ENCODE measurements around the gene OXGR1.
A peak's percentile ranks its signal among the peaks of the same experiment; 100 is the strongest.

The OXGR1 gene

GRCh38 chr13:96996886-96997285, 2.6 kb upstream of the OXGR1 start:
- H3K27ac ChIP-seq, result no peak overlapping the region
- no peak for TF ChIP-seq CTCF (conservative IDR thresholded peaks at IDR 0.05)

GRCh38 chr13:96996107-96996506, 1.8 kb upstream of the OXGR1 start:
- H3K27ac ChIP-seq, result no peak overlapping the region
- no peak for TF ChIP-seq CTCF (conservative IDR thresholded peaks at IDR 0.05)

DNA sequence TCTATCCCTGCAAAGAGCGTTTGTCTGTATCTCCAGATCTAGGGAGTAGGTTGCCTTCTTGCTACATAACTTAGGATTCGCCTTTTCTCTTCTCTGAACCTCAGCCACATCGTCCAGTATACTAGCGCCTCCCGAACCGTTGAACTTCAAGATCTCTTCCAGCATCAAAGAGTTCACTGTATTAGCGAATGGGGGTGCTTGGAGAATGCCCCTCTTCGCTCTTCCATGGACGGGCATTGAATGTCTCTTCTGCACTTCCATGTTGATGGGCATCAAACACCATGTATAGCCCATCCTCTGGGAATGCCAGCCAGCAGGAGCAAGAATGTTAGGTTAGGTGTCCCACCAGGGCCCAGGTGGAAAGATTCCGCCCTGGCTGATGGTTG, 575 bp upstream of the OXGR1 start:
- no peak for TF ChIP-seq CTCF (conservative IDR thresholded peaks at IDR 0.05)
- no peak overlapping the region for H3K27ac ChIP-seq

GRCh38 chr13:96993634-96994016, 651 bp downstream of the OXGR1 start:
- no peak for TF ChIP-seq CTCF (conservative IDR thresholded peaks at IDR 0.05)
- H3K27ac ChIP-seq, result no peak overlapping the region

GRCh38 chr13:96992633-96993032, 1.6 kb downstream of the OXGR1 start:
- TF ChIP-seq CTCF (conservative IDR thresholded peaks at IDR 0.05), result no peak
- H3K27ac ChIP-seq, result no peak overlapping the region

GRCh38 chr13:96991072-96991471, 3.2 kb downstream of the OXGR1 start:
- TF ChIP-seq CTCF (conservative IDR thresholded peaks at IDR 0.05), result no peak
- no peak overlapping the region for H3K27ac ChIP-seq

DNA sequence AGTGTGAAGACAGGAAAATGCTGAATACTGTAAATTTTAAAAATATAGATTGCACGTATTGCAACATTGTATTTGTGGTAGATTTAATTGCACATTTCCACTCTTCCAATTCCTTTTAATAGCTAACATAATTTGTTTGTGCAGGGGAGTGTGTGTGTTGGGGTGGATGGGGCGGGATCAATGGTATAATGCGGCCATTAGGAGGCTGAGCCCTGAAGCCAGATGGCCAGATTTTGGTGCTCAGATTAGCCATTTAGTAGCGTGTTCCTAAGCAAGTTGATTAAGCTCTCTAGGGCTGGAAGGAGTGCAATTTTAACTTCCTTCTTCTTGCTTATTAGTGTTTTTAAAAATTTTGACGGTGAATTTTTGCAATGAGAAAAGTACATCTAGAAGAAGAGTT, 5.8 kb downstream of the OXGR1 start:
- no peak for TF ChIP-seq CTCF (conservative IDR thresholded peaks at IDR 0.05)
- no peak overlapping the region for H3K27ac ChIP-seq

- peak; percentile 73 for TF ChIP-seq CTCF (conservative IDR thresholded peaks at IDR 0.05)
- H3K27ac ChIP-seq, result peak overlapping the region; percentile 71
Observed at GRCh38 chr13:96984051-96984508, 10.2 kb downstream of the OXGR1 start.
